Colonic mucosa (tissue), 4 donors: ENCODE data around the gene KANK3. TPM values are rescaled to one million over a fixed set of nuclear protein-coding genes. Genes with fewer than 3 reads are reported as not detected.
"Not testable (repeated sequence)": the region's sequence is repeated elsewhere in the genome, so short reads cannot be mapped to it uniquely, and the experiment has no call there.

ENCODE experiments used
- DNase-seq: peaks from one replicate; pipeline ENCODE4 v3.0.0-alpha.2; 2020
- H3K27ac ChIP-seq: fragments of 200-600 bp; one replicate; pipeline ENCODE4 v1.8.0; 2021
- H3K27me3 ChIP-seq: fragments of 200-600 bp; one replicate; pipeline ENCODE4 v1.8.0; 2021
- H3K36me3 ChIP-seq: fragments of 200-600 bp; one replicate; pipeline ENCODE4 v1.8.0; 2021
- H3K4me1 ChIP-seq: fragments of 200-600 bp; one replicate; pipeline ENCODE4 v1.8.0; 2021; ENCODE audit warnings: mild to moderate bottlenecking
- H3K4me3 ChIP-seq: fragments of 200-600 bp; one replicate; pipeline ENCODE4 v1.8.0; 2021
- H3K9ac ChIP-seq, 2 donors: one replicate each; pipeline ENCODE4 v1.7.0; 2013; ENCODE audit warnings: control low read depth in 2 of 2, low read depth in 2 of 2, low read length in 2 of 2
- H3K9me3 ChIP-seq: fragments of 200-600 bp; one replicate; pipeline ENCODE4 v1.8.0; 2021
- intact Hi-C: fragments of 100-400 bp; cut with DNase I; formaldehyde crosslinking; loops from one replicate; pipeline ENCODE4 v1.14.1; 2022
- total RNA-seq, 2 donors: library from RNA; stranded (reverse); fragmentation: NEBNext Ultra II Directional in 1 of 2; extraction: Animal tissue kit (Norgen Biotek cat#: 25700) in 1 of 2; gene quantifications; one replicate each; pipeline ENCODE4 v1.2.1, GENCODE V29; 2021
- TF ChIP-seq, protein P1 (sequence below): fragments of 200-600 bp; IDR thresholded peaks from one replicate; pipeline ENCODE4 v1.8.0; 2022; ENCODE audit warnings: antibody characterized with exemption, mild to moderate bottlenecking
- donor health status: healthy.
- donor health status: DM: no; HTN: no; CAD: no.
- donor health status: DM: no; HTN: no; CAD: no.

KANK3 gene
- total RNA-seq, 2 donors from 2014 or later: 1.7 to 2.7 TPM

DNA sequence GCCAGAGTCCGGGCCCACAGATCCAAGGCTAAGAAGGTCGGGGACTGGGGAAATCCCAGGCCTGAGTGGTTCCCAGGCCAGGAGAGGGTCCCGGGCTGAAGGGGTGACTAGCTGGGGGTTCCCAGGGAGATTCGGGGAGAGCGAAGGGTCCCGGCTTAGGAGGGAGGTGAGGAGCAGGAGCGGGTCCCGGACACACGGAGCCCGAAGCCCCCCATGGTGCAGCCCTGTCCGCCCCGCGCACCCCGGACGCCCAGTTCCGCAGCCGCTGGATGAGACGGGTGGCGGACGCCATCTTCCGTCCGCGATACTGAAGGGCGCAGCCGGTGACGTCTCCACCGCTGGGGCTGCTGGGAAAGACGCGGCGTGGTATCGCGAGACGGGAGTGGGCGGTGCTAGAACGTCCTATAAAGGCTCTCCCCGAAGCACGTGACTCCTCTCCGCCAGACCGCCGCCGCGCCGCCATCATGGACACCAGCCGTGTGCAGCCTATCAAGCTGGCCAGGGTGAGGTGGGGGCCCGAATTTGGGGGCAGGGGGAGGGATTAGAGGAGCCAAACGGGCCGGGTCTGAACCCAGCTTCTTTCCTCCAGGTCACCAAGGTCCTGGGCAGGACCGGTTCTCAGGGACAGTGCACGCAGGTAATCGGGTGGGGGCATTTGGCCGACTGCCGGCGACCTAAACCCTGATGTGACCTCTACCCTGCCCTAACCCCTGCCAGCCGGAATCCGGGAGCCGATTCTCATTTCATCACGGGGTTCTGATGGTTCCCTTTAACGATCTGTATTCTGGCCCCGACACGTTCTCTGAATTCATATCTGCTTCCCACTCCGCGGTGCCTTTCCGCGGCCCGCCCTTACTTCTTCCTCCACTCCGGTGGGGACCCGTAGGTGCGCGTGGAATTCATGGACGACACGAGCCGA is 21.7 kb downstream of the KANK3 start, which contains the start of the genes NDUFA7 and RPS28:
TSS of gene NDUFA7 (minus strand) at position 309 of the 919 bp plus-strand sequence. CDS start at position 292, 17 bp downstream.
TSS of gene RPS28 (plus strand) at position 430 of the 919 bp plus-strand sequence. CDS start at position 465, 35 bp downstream.
- no peaks in the 10 kb centered on the region for H3K36me3 ChIP-seq
- H3K4me1 ChIP-seq: no peaks in the 10 kb centered on the region
- H3K27ac ChIP-seq: peak within 1 kb of the TSS; percentile 88
- no peaks in the 10 kb centered on the region for H3K9me3 ChIP-seq
- TF ChIP-seq, protein P1, sequence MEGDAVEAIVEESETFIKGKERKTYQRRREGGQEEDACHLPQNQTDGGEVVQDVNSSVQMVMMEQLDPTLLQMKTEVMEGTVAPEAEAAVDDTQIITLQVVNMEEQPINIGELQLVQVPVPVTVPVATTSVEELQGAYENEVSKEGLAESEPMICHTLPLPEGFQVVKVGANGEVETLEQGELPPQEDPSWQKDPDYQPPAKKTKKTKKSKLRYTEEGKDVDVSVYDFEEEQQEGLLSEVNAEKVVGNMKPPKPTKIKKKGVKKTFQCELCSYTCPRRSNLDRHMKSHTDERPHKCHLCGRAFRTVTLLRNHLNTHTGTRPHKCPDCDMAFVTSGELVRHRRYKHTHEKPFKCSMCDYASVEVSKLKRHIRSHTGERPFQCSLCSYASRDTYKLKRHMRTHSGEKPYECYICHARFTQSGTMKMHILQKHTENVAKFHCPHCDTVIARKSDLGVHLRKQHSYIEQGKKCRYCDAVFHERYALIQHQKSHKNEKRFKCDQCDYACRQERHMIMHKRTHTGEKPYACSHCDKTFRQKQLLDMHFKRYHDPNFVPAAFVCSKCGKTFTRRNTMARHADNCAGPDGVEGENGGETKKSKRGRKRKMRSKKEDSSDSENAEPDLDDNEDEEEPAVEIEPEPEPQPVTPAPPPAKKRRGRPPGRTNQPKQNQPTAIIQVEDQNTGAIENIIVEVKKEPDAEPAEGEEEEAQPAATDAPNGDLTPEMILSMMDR: no peak
- H3K4me3 ChIP-seq: peak within 1 kb of the TSS; percentile 97
- H3K9ac ChIP-seq: peak within 1 kb of the TSS; percentile 90 to 94
- intact Hi-C loops: loop anchor here (5.0 kb wide), 1 partner anchor 49 kb away; no protein-coding TSS in a partner anchor
- DNase-seq: peak; percentile 98
- no peaks in the 10 kb centered on the region for H3K27me3 ChIP-seq

DNA sequence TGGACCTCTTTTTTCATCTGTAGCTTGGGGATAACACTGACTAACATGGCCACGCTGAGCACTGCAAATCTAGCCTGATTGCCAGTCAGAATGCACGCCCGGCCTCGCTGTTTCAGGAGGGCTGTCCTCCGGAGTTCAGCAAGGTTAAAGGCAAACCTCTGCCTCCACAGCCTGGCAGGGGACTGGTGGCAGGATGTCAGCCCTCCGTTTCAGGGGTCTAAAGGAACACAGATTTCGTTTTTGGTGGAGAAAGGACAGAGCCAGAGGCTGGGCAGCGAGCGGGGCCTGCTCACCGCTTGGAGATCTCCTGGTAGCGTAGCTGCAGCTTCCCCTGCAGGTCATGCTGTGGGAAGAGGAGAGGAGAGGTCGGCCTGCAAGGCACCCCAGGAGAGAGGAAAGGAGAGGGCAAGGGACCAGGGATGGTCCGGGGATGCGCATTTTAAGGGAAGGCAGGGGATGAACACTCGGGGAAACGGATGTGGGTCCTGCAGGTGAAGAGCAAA is 22.4 kb downstream of the KANK3 start:
- Histone ChIP-seq H3K27me3 (no peaks in the 10 kb centered on the region), H3K9ac (peak overlapping the region; percentile 90 to 94), H3K36me3 (no peaks in the 10 kb centered on the region), H3K4me3 (peak overlapping the region; percentile 97), H3K4me1 (no peaks in the 10 kb centered on the region), H3K27ac (peak overlapping the region; percentile 88), H3K9me3 (no peaks in the 10 kb centered on the region)
- TF ChIP-seq, protein P1: no peak
- intact Hi-C loops: loop anchor here (5.0 kb wide), 1 partner anchor 48 kb away; no protein-coding TSS in a partner anchor
- no peak for DNase-seq

DNA sequence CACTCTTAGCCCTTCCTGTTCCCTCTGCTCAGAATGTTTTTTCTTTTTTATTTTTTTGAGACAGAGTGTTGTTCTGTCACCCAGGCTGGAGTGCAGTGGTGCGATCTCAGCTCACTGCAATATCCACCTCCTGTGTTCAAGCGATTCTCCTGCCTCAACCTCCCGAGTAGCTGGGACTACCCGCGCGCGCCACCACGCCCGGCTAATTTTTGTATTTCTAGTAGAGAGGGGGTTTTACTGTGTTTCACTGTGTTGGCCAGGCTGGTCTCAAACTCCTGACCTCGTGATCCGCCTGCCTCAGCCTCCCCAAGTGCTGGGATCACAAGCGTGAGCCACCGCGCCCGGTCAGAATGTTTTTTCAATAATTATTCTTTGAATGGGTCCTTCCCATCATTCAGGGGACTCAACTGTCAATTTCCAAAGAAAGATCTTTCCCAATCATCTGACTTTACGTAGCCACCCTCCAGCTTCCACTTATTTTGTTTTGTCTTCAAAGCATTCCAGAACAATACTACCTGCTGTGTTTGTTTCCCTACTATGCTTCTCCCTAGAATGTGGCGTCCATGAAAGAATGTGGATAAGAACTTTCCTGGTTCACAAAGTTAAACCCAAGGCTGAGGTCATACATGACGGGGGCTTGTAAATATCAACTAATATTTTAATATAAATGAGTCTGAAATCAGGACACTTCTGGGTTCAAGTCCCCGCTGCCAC is 23.1 kb downstream of the KANK3 start:
- H3K27me3 ChIP-seq: no peaks in the 10 kb centered on the region
- no peak for DNase-seq
- H3K9me3 ChIP-seq: no peaks in the 10 kb centered on the region
- TF ChIP-seq, protein P1: no peak
- no peaks in the 10 kb centered on the region for H3K4me1 ChIP-seq
- intact Hi-C loops: loop anchor here (5.0 kb wide), 1 partner anchor 48 kb away; no protein-coding TSS in a partner anchor
- peak overlapping the region; percentile 90 to 94 for H3K9ac ChIP-seq
- no peak overlapping the region for H3K27ac ChIP-seq
- peak overlapping the region; percentile 97 for H3K4me3 ChIP-seq
- no peaks in the 10 kb centered on the region for H3K36me3 ChIP-seq

DNA sequence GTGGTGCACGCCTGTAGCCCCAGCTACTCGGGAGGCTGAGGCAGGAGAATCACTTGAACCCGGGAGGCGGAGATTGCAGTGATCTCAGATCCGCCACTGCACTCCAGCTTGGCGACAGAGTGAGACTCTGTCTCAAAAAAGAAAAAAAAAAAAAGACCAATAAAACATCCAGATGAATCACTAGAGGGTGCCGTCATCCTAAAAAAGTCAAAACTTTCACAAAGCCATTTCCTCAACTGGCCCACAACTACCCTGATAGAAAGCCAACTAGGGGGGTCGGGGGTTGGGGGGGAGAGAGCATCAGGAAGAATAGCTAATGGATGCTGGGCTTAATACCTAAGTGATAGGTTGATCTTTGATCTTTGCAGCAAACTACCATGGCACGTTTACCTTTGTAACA is 24.2 kb downstream of the KANK3 start:
- H3K27me3 ChIP-seq, H3K9ac ChIP-seq, H3K9me3 ChIP-seq, intact Hi-C loops, H3K36me3 ChIP-seq, H3K4me1 ChIP-seq, H3K4me3 ChIP-seq, DNase-seq, H3K27ac ChIP-seq: not testable (repeated sequence)

DNA sequence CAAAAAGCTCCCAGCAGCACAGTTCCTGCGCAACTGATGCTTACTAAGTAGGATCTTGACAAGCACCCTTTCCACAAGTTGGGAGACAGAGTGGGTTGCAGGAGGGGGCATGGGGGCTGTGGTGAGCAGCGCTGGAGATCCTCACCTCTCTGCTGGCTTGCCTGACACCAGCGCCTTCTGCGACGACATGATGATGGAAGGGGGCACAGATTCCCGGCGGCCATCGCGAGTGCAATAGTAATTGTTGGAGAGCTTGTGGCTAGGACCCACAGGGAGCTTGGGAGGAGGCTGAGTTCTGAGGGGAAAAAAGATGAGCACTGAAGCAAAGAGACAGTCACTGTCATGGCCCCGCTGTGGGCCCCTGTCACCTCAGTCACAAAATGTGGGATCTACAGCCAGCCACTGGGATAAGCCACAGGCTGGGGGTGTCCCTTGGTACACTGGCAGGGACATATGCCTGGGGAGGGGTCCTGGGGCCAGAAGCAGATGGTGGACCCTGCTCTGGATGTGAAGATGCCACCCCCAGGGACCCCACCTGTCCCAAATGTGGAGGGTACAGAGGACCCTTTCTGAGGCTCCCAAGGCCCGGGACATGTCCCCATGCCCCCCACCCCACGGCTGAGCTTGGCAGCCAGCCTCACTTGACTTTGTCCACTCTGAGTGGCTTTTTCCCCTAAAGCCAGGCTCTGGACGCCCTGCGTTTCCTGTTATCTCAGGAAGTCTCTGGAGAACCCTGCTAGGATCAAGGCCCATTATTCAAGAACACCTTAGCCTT is 26.5 kb downstream of the KANK3 start:
- H3K4me3 ChIP-seq: no peak overlapping the region
- no peaks in the 10 kb centered on the region for H3K9me3 ChIP-seq
- no peak overlapping the region for H3K9ac ChIP-seq
- TF ChIP-seq, protein P1: no peak
- intact Hi-C loops: no loop called here
- DNase-seq: no peak
- H3K36me3 ChIP-seq: peaks cover 7% of the 10 kb centered on the region
- H3K4me1 ChIP-seq: no peaks in the 10 kb centered on the region
- no peak overlapping the region for H3K27ac ChIP-seq
- no peaks in the 10 kb centered on the region for H3K27me3 ChIP-seq

DNA sequence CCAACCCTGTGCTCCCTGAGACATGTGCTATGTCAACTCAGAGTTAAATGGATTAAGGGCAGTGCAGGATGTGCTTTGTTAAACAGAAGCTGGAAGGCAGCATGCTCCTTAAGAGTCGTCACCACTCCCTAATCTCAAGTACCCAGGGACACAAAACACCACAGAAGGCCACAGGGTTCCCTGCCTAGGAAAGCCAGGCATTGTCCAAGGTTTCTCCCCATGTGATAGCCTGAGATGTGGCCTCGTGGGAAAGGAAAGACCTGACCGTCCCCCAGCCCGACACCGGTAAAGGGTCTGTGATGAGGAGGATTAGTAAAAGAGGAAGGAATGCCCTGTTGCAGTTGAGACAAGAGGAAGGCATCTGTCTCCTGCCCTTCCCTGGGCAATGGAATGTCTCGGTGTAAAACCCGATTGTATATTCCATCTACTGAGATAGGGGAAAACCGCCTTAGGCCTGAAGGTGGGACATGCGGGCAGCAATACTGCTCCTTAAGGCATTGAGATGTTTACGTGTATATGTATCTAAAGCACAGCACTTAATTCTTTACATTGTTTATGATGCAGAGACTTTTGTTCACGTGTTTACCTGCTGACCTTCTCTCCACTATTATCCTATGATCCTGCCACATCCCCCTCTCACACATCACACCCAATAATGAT is 28.0 kb downstream of the KANK3 start:
- H3K27me3 ChIP-seq, H3K9me3 ChIP-seq, H3K27ac ChIP-seq, DNase-seq, intact Hi-C loops, H3K9ac ChIP-seq, H3K4me3 ChIP-seq, H3K4me1 ChIP-seq, H3K36me3 ChIP-seq: not testable (repeated sequence)
